ENCODE data around the gene LUZP2. TPM values are rescaled to one million over a fixed set of nuclear protein-coding genes. Genes with fewer than 3 reads are reported as not detected.

The LUZP2 gene
- total RNA-seq, 2 experiments from 2014 or later: not detected

GRCh38 chr11:24844406-24844805 is 347.6 kb downstream of the LUZP2 start:
- CTCF ChIA-PET (ENCODE audit: unreplicated experiment): no interaction called here
- no peaks in the 10 kb centered on the region for H4K20me1 ChIP-seq (ENCODE audit: insufficient read depth, low read length)
- H3K36me3 ChIP-seq (ENCODE audit: insufficient read depth, low read length): no peaks in the 10 kb centered on the region
- H3K4me1 ChIP-seq (ENCODE audit: insufficient read depth, low read length, poor library complexity, severe bottlenecking): no peaks in the 10 kb centered on the region
- no peaks in the 10 kb centered on the region for H3K9me3 ChIP-seq (ENCODE audit: low read length)
- no peak overlapping the region for H2AFZ ChIP-seq (ENCODE audit: low read length)
- H3K9me2 ChIP-seq (ENCODE audit: insufficient read depth, low read length): no peaks in the 10 kb centered on the region
- H3K4me3 ChIP-seq (ENCODE audit: low read depth, low read length, poor library complexity, severe bottlenecking): no peak overlapping the region
- POLR2A ChIA-PET: interaction anchor here (0.6 kb wide), 1 partner anchor 627 kb away, joined by 3 read pairs; no protein-coding TSS in a partner anchor
- TF ChIP-seq CTCF (conservative IDR thresholded peaks at IDR 0.05; ENCODE audit: low read length): no peak
- TF ChIP-seq EZH2phosphoT487 (IDR thresholded peaks at IDR 0.05; ENCODE audit: borderline replicate concordance, low read depth, low read length): no peak
- no peak for DNase-seq (ENCODE audit: low spot score)
- intact Hi-C loops (cut with micrococcal nuclease; ENCODE audit: unreplicated experiment): no loop called here
- H3K79me2 ChIP-seq (ENCODE audit: insufficient read depth, low read depth, low read length): no peaks in the 10 kb centered on the region
- no TSS peak for BruUV-seq (replicated peaks)
- H3K27ac ChIP-seq (ENCODE audit: low read depth, low read length, poor library complexity, severe bottlenecking): no peak overlapping the region
- no peak overlapping the region for H3K4me2 ChIP-seq (ENCODE audit: low read length)

GRCh38 chr11:24848857-24849256 is 352.0 kb downstream of the LUZP2 start:
- H3K9me3 ChIP-seq (ENCODE audit: low read length): no peaks in the 10 kb centered on the region
- no peak overlapping the region for H3K4me2 ChIP-seq (ENCODE audit: low read length)
- no peak for TF ChIP-seq EZH2phosphoT487 (IDR thresholded peaks at IDR 0.05; ENCODE audit: borderline replicate concordance, low read depth, low read length)
- no peak for TF ChIP-seq CTCF (conservative IDR thresholded peaks at IDR 0.05; ENCODE audit: low read length)
- no peak overlapping the region for H3K4me3 ChIP-seq (ENCODE audit: low read depth, low read length, poor library complexity, severe bottlenecking)
- H4K20me1 ChIP-seq (ENCODE audit: insufficient read depth, low read length): no peaks in the 10 kb centered on the region
- no peak overlapping the region for H3K27ac ChIP-seq (ENCODE audit: low read depth, low read length, poor library complexity, severe bottlenecking)
- no peak overlapping the region for H2AFZ ChIP-seq (ENCODE audit: low read length)
- intact Hi-C loops (cut with micrococcal nuclease; ENCODE audit: unreplicated experiment): no loop called here
- BruUV-seq (replicated peaks): no TSS peak
- no peaks in the 10 kb centered on the region for H3K4me1 ChIP-seq (ENCODE audit: insufficient read depth, low read length, poor library complexity, severe bottlenecking)
- no peaks in the 10 kb centered on the region for H3K79me2 ChIP-seq (ENCODE audit: insufficient read depth, low read depth, low read length)
- ChIA-PET POLR2A (no interaction called here), CTCF (ENCODE audit: unreplicated experiment) (no interaction called here)
- H3K36me3 ChIP-seq (ENCODE audit: insufficient read depth, low read length): no peaks in the 10 kb centered on the region
- DNase-seq (ENCODE audit: low spot score): no peak
- H3K9me2 ChIP-seq (ENCODE audit: insufficient read depth, low read length): no peaks in the 10 kb centered on the region

- Histone ChIP-seq H3K79me2 (ENCODE audit: insufficient read depth, low read depth, low read length) (no peaks in the 10 kb centered on the region), H4K20me1 (ENCODE audit: insufficient read depth, low read length) (no peaks in the 10 kb centered on the region), H2AFZ (ENCODE audit: low read length) (no peak overlapping the region), H3K27ac (ENCODE audit: low read depth, low read length, poor library complexity, severe bottlenecking) (no peak overlapping the region), H3K4me2 (ENCODE audit: low read length) (no peak overlapping the region), H3K4me3 (ENCODE audit: low read depth, low read length, poor library complexity, severe bottlenecking) (no peak overlapping the region), H3K36me3 (ENCODE audit: insufficient read depth, low read length) (no peaks in the 10 kb centered on the region), H3K9me2 (ENCODE audit: insufficient read depth, low read length) (no peaks in the 10 kb centered on the region), H3K9me3 (ENCODE audit: low read length) (no peaks in the 10 kb centered on the region), H3K4me1 (ENCODE audit: insufficient read depth, low read length, poor library complexity, severe bottlenecking) (peaks cover 7% of the 10 kb centered on the region)
- ChIA-PET CTCF (ENCODE audit: unreplicated experiment) (no interaction called here), POLR2A (no interaction called here)
- no peak for TF ChIP-seq CTCF (conservative IDR thresholded peaks at IDR 0.05; ENCODE audit: low read length)
- no peak for TF ChIP-seq EZH2phosphoT487 (IDR thresholded peaks at IDR 0.05; ENCODE audit: borderline replicate concordance, low read depth, low read length)
- BruUV-seq (replicated peaks): no TSS peak
- intact Hi-C loops (cut with micrococcal nuclease; ENCODE audit: unreplicated experiment): no loop called here
- no peak for DNase-seq (ENCODE audit: low spot score)
Measured at GRCh38 chr11:24855951-24856350, 359.1 kb downstream of the LUZP2 start.
